ENCODE results near the gene SLC9A9. TPM values are rescaled to one million over a fixed set of nuclear protein-coding genes. Genes with fewer than 3 reads are reported as not detected.

SLC9A9 gene
- total and polyA plus RNA-seq, 9 of the 15 experiments (the other 6 are each of a cell fraction or from before 2014, with no cell fraction given) = 0.03 to 0.13 TPM; not detected in 7

GRCh38 chr3:143445118-143445517 is 403.1 kb downstream of the SLC9A9 start (continued):
- TF ChIP-seq, protein P1, sequence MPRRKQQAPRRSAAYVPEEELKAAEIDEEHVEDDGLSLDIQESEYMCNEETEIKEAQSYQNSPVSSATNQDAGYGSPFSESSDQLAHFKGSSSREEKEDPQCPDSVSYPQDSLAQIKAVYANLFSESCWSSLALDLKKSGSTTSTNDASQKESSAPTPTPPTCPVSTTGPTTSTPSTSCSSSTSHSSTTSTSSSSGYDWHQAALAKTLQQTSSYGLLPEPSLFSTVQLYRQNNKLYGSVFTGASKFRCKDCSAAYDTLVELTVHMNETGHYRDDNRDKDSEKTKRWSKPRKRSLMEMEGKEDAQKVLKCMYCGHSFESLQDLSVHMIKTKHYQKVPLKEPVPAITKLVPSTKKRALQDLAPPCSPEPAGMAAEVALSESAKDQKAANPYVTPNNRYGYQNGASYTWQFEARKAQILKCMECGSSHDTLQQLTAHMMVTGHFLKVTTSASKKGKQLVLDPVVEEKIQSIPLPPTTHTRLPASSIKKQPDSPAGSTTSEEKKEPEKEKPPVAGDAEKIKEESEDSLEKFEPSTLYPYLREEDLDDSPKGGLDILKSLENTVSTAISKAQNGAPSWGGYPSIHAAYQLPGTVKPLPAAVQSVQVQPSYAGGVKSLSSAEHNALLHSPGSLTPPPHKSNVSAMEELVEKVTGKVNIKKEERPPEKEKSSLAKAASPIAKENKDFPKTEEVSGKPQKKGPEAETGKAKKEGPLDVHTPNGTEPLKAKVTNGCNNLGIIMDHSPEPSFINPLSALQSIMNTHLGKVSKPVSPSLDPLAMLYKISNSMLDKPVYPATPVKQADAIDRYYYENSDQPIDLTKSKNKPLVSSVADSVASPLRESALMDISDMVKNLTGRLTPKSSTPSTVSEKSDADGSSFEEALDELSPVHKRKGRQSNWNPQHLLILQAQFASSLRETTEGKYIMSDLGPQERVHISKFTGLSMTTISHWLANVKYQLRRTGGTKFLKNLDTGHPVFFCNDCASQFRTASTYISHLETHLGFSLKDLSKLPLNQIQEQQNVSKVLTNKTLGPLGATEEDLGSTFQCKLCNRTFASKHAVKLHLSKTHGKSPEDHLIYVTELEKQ (CRISPR knock-in tag; IDR thresholded peaks at IDR 0.05) = no peak

DNA sequence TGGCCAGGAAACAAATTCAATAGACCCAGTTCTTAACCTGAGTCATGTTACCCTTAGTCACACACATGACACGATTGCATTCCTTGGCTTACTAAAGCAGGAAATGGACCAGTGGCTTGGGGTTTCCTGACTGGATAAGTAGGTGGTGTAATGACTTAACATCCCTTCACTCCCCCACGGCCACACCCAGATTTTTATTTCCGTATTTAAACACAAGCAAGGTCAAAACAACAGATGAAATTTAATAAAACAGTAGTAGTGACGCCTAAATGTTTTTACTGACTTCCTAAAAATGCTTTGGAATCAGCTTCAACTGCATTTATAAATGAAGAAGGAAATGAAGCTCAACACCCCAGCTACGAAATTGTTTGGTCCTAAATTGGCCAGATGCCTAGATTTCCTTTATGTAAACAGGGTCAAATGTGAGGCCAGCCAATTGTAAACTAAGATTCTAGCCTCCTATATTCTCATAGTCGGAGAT is 404.4 kb downstream of the SLC9A9 start:
- CTCF ChIA-PET (ENCODE audit: low intra/inter-chr PET ratio) = no interaction called here
- Histone ChIP-seq H3K9me1 (ENCODE audit: control insufficient read depth, insufficient read depth, low read length) (no peaks in the 10 kb centered on the region), H3K9ac (ENCODE audit: insufficient read depth in 1 of 2, low read depth in 2 of 2, low read length in 2 of 2) (no peak overlapping the region), H3K36me3 (ENCODE audit: control insufficient read depth, insufficient read depth, low read length) (no peaks in the 10 kb centered on the region), H3K9me3 (replicated peaks; ENCODE audit: control insufficient read depth, insufficient read depth, low read depth, low read length) (no peaks in the 10 kb centered on the region), H4K20me1 (replicated peaks; ENCODE audit: control insufficient read depth, insufficient read depth, low read length) (no peaks in the 10 kb centered on the region), H3K79me2 (ENCODE audit: control insufficient read depth, insufficient read depth, low read length) (no peaks in the 10 kb centered on the region), H3K27me3 (ENCODE audit: control insufficient read depth in 2 of 2, insufficient read depth in 2 of 2, low read length in 2 of 2) (peaks cover 0 to 6% of the 10 kb centered on the region in 2 experiments; a peak in 1 of 5 replicates), H3K27ac (ENCODE audit: extremely low read depth, low read depth, low read length) (peak overlapping the region; percentile 59; the same call in 1 of the 3 replicates), H3K4me1 (replicated peaks in 1 of 2; ENCODE audit: control insufficient read depth in 2 of 2, insufficient read depth in 2 of 2, low read length in 2 of 2) (peaks cover 0 to 12% of the 10 kb centered on the region in 2 experiments; a peak in 2 of 5 replicates), H2AFZ (ENCODE audit: low read depth, low read length) (peak overlapping the region; percentile 69), H3K4me3 (no peak overlapping the region), H3K4me2 (ENCODE audit: insufficient read depth, low read length) (no peak overlapping the region)
- in situ Hi-C loops (cut with MboI) (no loop called here), intact Hi-C loops (cut with micrococcal nuclease) (no loop called here)
- FAIRE-seq = peak; percentile 71
- WGBS (ENCODE audit: insufficient coverage, low coverage, missing lambda C conversion rate) = 21% methylated on average over 6 of the region's 6 CpGs
- ATAC-seq = peak; percentile 83
- POLR2A ChIA-PET = interaction anchor here (0.7 kb wide), 1 partner anchor 8 kb away, joined by 3 read pairs; no protein-coding TSS in a partner anchor
- DNase-seq (ENCODE audit: extremely low read depth in 1 of 4, low spot score in 3 of 4) = peak; percentile 19 to 72 (median 44)
- no TSS peak for BruUV-seq (replicated peaks)
- TF ChIP-seq RBM22 (IDR thresholded peaks at IDR 0.05; ENCODE audit: low read depth, low read length, poor library complexity, severe bottlenecking) = no peak
- 0 out of 2 replicates have a peak, but pooled peaks have one; percentile 44 for TF ChIP-seq POLR2H (tag; IDR thresholded peaks at IDR 0.05; ENCODE audit: low read depth)
- TF ChIP-seq RBFOX2 (IDR thresholded peaks at IDR 0.05; ENCODE audit: low read depth, low read length) = no peak
- TF ChIP-seq, protein P2, sequence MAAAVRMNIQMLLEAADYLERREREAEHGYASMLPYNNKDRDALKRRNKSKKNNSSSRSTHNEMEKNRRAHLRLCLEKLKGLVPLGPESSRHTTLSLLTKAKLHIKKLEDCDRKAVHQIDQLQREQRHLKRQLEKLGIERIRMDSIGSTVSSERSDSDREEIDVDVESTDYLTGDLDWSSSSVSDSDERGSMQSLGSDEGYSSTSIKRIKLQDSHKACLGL (CRISPR knock-in tag; IDR thresholded peaks at IDR 0.05; ENCODE audit: borderline replicate concordance, poor library complexity, severe bottlenecking) = no peak
- no peak for TF ChIP-seq TBL1XR1 (IDR thresholded peaks at IDR 0.05; ENCODE audit: low read length in 2 of 2)
- 0 out of 2 replicates have a peak, but pooled peaks have one; percentile 14 for TF ChIP-seq ZNF589 (CRISPR knock-in tag; IDR thresholded peaks at IDR 0.05; ENCODE audit: low read depth)
- 0 out of 2 replicates have a peak, but pooled peaks have one; percentile 10 for TF ChIP-seq ZNF316 (IDR thresholded peaks at IDR 0.05)
- TF ChIP-seq EGR1 (conservative IDR thresholded peaks at IDR 0.05) = 0 out of 2 replicates have a peak, but pooled peaks have one; percentile 32
- no peak for TF ChIP-seq PPARD (CRISPR knock-in tag; IDR thresholded peaks at IDR 0.05)
- TF ChIP-seq GTF2E2 (tag; IDR thresholded peaks at IDR 0.05) = no peak
- no peak for TF ChIP-seq U2AF2 (optimal IDR thresholded peaks at IDR 0.05; ENCODE audit: low read depth, low read length)
- peak; percentile 76; the same call in 1 of the 2 replicates for TF ChIP-seq JUN (IDR thresholded peaks at IDR 0.05; ENCODE audit: borderline replicate concordance, low read depth, low read length)
- no peak for TF ChIP-seq JUN (CRISPR knock-in tag; IDR thresholded peaks at IDR 0.05; ENCODE audit: borderline replicate concordance)
- peak; percentile 36; the same call in 1 of the 2 replicates for TF ChIP-seq USF1 (CRISPR knock-in tag; IDR thresholded peaks at IDR 0.05)
- TF ChIP-seq POLR2AphosphoS5 (IDR thresholded peaks at IDR 0.05; ENCODE audit: control insufficient read depth, insufficient read depth, low read depth, low read length) = no peak
